ENCODE data around the gene RPGRIP1L. TPM values are rescaled to one million over a fixed set of nuclear protein-coding genes. Genes with fewer than 3 reads are reported as not detected.

RPGRIP1L gene
- total RNA-seq, 1 experiment from 2014 or later = 13.1 TPM

- in situ Hi-C loops (cut with HindIII; ENCODE audit: low pct_unique_long_range_greater_than_20kb, low sequenced_read_pairs) = no loop called here
- no peak for DNase-seq (ENCODE audit: low read depth)
Measured at GRCh38 chr16:53580038-53580802, 123.4 kb downstream of the RPGRIP1L start.

GRCh38 chr16:53576904-53577303 is 126.8 kb downstream of the RPGRIP1L start:
- in situ Hi-C loops (cut with HindIII; ENCODE audit: low pct_unique_long_range_greater_than_20kb, low sequenced_read_pairs) = no loop called here
- DNase-seq (ENCODE audit: low read depth) = no peak

GRCh38 chr16:53576210-53576609 is 127.4 kb downstream of the RPGRIP1L start:
- no peak for DNase-seq (ENCODE audit: low read depth)
- in situ Hi-C loops (cut with HindIII; ENCODE audit: low pct_unique_long_range_greater_than_20kb, low sequenced_read_pairs) = no loop called here

GRCh38 chr16:53571763-53572162 is 131.9 kb downstream of the RPGRIP1L start:
- in situ Hi-C loops (cut with HindIII; ENCODE audit: low pct_unique_long_range_greater_than_20kb, low sequenced_read_pairs) = no loop called here
- no peak for DNase-seq (ENCODE audit: low read depth)

GRCh38 chr16:53566552-53567245 is 137.0 kb downstream of the RPGRIP1L start:
- in situ Hi-C loops (cut with HindIII; ENCODE audit: low pct_unique_long_range_greater_than_20kb, low sequenced_read_pairs) = no loop called here
- DNase-seq (ENCODE audit: low read depth) = no peak

GRCh38 chr16:53565296-53565863 is 138.3 kb downstream of the RPGRIP1L start:
- in situ Hi-C loops (cut with HindIII; ENCODE audit: low pct_unique_long_range_greater_than_20kb, low sequenced_read_pairs) = no loop called here
- no peak for DNase-seq (ENCODE audit: low read depth)

GRCh38 chr16:53563426-53563825 is 140.2 kb downstream of the RPGRIP1L start:
- no peak for DNase-seq (ENCODE audit: low read depth)
- in situ Hi-C loops (cut with HindIII; ENCODE audit: low pct_unique_long_range_greater_than_20kb, low sequenced_read_pairs) = no loop called here

GRCh38 chr16:53561101-53561888 is 142.4 kb downstream of the RPGRIP1L start:
- in situ Hi-C loops (cut with HindIII; ENCODE audit: low pct_unique_long_range_greater_than_20kb, low sequenced_read_pairs) = no loop called here

GRCh38 chr16:53559270-53559951 is 144.2 kb downstream of the RPGRIP1L start:
- no peak for DNase-seq (ENCODE audit: low read depth)
- in situ Hi-C loops (cut with HindIII; ENCODE audit: low pct_unique_long_range_greater_than_20kb, low sequenced_read_pairs) = no loop called here

More at GRCh38 chr16:53561101-53561888, 142.4 kb downstream of the RPGRIP1L start:
- no peak for DNase-seq (ENCODE audit: low read depth)

- no peak for DNase-seq (ENCODE audit: low read depth)
- in situ Hi-C loops (cut with HindIII; ENCODE audit: low pct_unique_long_range_greater_than_20kb, low sequenced_read_pairs) = no loop called here
Measured at GRCh38 chr16:53558710-53559109, 144.9 kb downstream of the RPGRIP1L start.

- no peak for DNase-seq (ENCODE audit: low read depth)
- in situ Hi-C loops (cut with HindIII; ENCODE audit: low pct_unique_long_range_greater_than_20kb, low sequenced_read_pairs) = no loop called here
Measured at GRCh38 chr16:53556521-53556920, 147.1 kb downstream of the RPGRIP1L start.

- in situ Hi-C loops (cut with HindIII; ENCODE audit: low pct_unique_long_range_greater_than_20kb, low sequenced_read_pairs) = no loop called here
- peak; percentile 47 for DNase-seq (ENCODE audit: low read depth)
Measured at GRCh38 chr16:53549970-53550690, 153.5 kb downstream of the RPGRIP1L start.

Other genes starting within 250 kb of the RPGRIP1L start
- 6.1 and 10.0 TPM in 2 replicates for gene AKTIP, start 200.7 kb downstream of the RPGRIP1L start, total RNA-seq (2014; rRNA removed; shearing (Covaris generic); ENCODE audit: low replicate concordance)
- 44.3 and 45.9 TPM in 2 replicates for gene FTO, start 297 bp upstream of the RPGRIP1L start, total RNA-seq (2014; rRNA removed; shearing (Covaris generic); ENCODE audit: low replicate concordance)

Data from Caki2 (cell line).